ENCODE results near the gene INS. TPM values are rescaled to one million over a fixed set of nuclear protein-coding genes. Genes with fewer than 3 reads are reported as not detected.

Gene INS
- total RNA-seq, 2 experiments from 2014 or later: not detected

DNA sequence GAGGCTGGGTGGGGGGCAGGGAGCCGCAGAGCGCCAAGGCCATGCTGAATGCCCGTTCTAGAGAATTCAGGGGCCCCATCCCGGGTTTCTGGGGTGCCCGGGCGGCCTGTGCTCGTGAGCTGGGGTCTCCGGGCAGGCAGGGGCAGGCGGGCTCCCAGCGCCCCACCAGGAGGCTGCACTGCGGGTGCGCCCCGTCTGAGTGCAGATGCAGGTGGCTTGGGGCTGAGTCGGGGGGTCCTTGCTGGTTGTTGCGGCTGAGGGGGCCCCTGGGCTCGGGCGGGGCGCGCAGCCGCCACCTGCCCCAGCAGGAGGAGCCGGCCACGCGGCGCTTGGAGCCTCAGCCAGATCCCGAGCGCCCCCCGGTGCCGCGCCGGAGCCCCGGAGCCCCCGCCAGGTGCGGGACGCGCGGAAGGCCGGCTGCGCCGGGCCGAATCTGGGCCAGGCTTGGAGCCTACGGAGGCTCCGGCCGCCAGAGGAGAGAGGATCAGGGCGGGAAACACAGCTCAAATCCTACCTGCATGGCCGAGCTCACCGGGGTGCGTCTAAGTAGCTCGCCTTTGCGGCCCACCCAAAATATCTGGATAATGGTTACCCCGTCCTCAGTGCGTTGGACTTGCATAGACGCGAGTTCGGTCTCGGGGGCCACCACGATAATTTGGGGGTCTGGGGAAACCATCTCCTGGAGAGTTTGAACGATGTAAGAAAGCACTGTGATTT lies 21.2 kb downstream of the INS start:
- Mint-ChIP-seq H3K27me3 (peaks cover 55% of the 10 kb centered on the region), H3K27ac (no peak overlapping the region), H3K9me3 (ENCODE audit: low read depth) (no peaks in the 10 kb centered on the region), H3K4me1 (peaks cover 34% of the 10 kb centered on the region), H3K4me3 (no peak overlapping the region), H3K36me3 (ENCODE audit: low read depth) (no peaks in the 10 kb centered on the region)
- ChIA-PET POLR2A (no interaction called here), CTCF (interaction anchor here (1.3 to 1.7 kb wide), 3 partner anchors 9 to 102 kb away, joined by 3 to 6 read pairs (median 5); no protein-coding TSS in a partner anchor)
- intact Hi-C loops (cut with DNase I, micrococcal nuclease): loop anchor here in 1 of 2 experiments (5.0 kb wide), 1 partner anchor 567 kb away; the partner anchor contains the start of gene DUSP8
- ATAC-seq (no peak), DNase-seq (no peak)

DNA sequence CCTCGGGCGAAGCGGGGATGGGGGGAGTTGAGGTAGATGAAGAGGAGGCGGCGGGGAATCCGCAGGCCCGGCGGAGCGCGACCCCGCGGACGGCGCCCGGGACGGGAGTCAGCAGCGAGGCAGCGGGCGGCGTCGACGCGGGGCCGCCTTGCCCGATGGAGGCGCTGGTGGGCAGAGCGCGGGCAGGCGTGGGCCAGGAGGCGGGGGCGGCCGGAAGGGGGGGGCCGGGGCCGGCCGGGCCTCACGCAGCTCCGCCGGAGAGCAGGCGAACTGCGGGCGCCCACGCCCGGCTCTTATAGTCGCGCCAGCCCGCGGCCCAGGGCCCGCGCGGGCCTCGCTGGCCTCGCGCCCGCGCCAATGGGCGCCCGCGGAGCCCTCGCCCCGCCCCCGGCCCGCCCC lies 21.9 kb downstream of the INS start, which contains the start of gene IGF2:
IGF2 (minus strand) TSS at position 267 of the 399 bp plus-strand sequence. CDS start 3,866 bp downstream, outside the sequence.
- intact Hi-C loops (cut with DNase I, micrococcal nuclease): no loop called here
- POLR2A ChIA-PET: no interaction called here
- no peak for ATAC-seq
- Mint-ChIP-seq H3K4me1 (peaks cover 30% of the 10 kb centered on the region), H3K9me3 (ENCODE audit: low read depth) (no peaks in the 10 kb centered on the region), H3K27ac (no peak within 1 kb of the TSS), H3K4me3 (peak within 1 kb of the TSS; percentile 49), H3K27me3 (peaks cover 53% of the 10 kb centered on the region), H3K36me3 (ENCODE audit: low read depth) (no peaks in the 10 kb centered on the region)
- peak; percentile 37 for DNase-seq
- CTCF ChIA-PET: interaction anchor here (0.7 kb wide), 1 partner anchor 381 kb away, joined by 3 read pairs; no protein-coding TSS in a partner anchor

DNA sequence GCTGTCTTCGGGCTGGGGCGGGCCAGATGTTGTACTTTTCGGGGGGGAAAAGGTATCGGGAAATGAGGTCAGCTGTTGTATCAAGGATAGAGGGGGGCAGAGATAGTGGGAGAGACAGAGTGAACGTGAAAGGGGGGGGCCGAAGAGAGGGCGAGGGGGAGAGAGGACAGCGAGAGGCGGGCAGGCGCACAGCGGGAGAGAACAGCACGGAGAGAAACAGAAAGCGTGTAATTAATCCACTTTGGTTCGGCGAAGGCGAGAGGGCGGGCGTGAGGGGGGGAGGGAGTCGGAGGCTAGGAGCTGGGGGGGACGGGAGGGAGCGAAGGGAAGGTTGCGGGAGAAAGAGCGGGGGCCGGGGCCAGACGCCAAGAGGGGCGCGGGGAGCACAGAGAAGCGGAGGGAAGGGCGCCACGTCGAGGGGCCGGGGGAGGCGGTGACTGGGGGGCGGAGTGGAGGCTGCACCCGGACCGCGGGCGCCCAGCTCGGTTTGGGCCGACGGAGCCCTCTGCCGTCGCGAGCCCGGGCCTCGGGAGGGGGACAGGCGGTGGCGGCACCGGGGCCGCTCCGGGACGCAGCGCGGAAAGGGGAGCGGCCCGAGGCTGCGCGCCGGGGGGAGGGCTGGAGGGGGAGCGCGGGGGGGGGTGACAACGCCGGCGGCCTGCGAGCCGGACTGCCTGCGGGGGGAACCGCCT lies 22.4 kb downstream of the INS start:
- ChIA-PET POLR2A (no interaction called here), CTCF (interaction anchor here (0.5 to 0.7 kb wide), 2 partner anchors 380 to 1388 kb away, joined by 3 to 5 read pairs; no protein-coding TSS in a partner anchor)
- H3K4me1 Mint-ChIP-seq: peaks cover 28% of the 10 kb centered on the region
- intact Hi-C loops (cut with DNase I, micrococcal nuclease): no loop called here
- H3K36me3 Mint-ChIP-seq (ENCODE audit: low read depth): no peaks in the 10 kb centered on the region
- no peak overlapping the region for H3K27ac Mint-ChIP-seq
- H3K4me3 Mint-ChIP-seq: peak overlapping the region; percentile 49
- ATAC-seq: no peak
- peak; percentile 44 for DNase-seq
- no peaks in the 10 kb centered on the region for H3K9me3 Mint-ChIP-seq (ENCODE audit: low read depth)
- peaks cover 54% of the 10 kb centered on the region for H3K27me3 Mint-ChIP-seq

DNA sequence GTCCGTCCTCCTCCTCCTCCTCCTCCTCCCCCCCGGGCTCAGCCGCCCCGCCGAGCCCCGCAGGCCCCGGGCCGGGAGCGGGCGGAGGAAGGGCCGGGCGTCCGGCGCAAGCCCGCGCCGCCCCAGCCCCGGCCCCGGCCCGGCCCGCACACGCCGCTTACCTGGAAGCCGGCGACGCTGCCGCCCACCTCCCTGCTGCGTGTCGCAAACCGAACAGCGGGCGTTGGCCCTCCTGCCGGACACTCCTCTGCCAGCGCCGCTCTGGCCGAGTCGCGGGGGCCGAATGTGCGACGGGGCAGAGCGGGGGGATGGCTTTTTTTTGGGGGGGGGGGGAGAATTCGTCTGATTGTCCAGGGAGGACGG lies 23.0 kb downstream of the INS start:
- ChIA-PET POLR2A (no interaction called here), CTCF (interaction anchor here (0.5 kb wide), 1 partner anchor 1388 kb away, joined by 5 read pairs; no protein-coding TSS in a partner anchor)
- ATAC-seq (no peak), DNase-seq (no peak)
- H3K27me3 Mint-ChIP-seq: peaks cover 56% of the 10 kb centered on the region
- peaks cover 23% of the 10 kb centered on the region for H3K4me1 Mint-ChIP-seq
- H3K9me3 Mint-ChIP-seq (ENCODE audit: low read depth): no peaks in the 10 kb centered on the region
- H3K4me3 Mint-ChIP-seq: peak overlapping the region; percentile 49
- H3K36me3 Mint-ChIP-seq (ENCODE audit: low read depth): no peaks in the 10 kb centered on the region
- intact Hi-C loops (cut with DNase I, micrococcal nuclease): no loop called here
- H3K27ac Mint-ChIP-seq: no peak overlapping the region

DNA sequence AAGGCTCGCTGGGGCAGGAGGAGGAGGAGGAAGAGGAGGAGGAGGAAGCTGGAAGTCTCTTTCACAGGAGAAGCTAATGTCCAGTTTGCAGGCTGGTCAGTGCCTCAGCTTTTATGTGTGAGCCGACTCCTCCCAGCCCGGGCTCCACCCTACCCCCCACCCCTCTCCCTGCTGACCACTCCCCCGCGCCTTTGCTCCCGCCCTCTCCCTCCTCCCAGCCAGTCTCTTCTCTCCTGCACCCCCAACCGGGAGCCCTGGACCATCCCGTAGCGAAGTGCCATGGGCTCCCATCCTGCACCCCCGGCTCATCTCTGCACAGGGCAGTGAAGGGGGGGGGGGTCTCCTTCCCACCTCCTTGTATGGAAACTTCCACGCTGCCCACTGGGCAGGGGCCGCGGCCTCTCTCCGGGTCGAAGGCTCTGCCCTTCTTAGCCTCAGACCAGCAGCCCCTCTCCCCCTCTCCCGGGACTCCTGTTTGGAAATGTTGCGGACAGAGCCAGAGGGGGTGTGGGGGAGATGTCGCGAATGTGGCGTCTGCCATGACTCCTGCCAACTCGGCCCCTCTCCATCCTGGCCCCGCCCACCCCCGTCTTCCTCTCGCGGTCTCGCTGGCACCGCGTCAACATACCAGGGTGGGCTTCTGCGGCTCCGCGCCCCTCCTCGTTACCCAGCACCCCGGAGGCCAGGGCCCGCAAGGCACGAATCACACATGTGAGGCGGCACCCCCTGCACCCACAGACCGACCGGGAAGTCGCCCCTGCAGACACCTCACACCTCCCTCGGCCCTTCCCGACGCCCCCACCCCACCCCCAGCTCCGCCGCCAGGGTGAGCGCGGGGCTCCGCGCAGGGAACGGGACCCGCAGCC lies 23.6 kb downstream of the INS start:
- intact Hi-C loops (cut with DNase I, micrococcal nuclease): no loop called here
- no peak overlapping the region for H3K4me3 Mint-ChIP-seq
- CTCF ChIA-PET: interaction anchor here (0.5 to 2.6 kb wide), 2 partner anchors 13 to 1387 kb away, joined by 5 to 15 read pairs; no protein-coding TSS in a partner anchor
- POLR2A ChIA-PET: no interaction called here
- DNase-seq: no peak
- peaks cover 54% of the 10 kb centered on the region for H3K27me3 Mint-ChIP-seq
- H3K9me3 Mint-ChIP-seq (ENCODE audit: low read depth): no peaks in the 10 kb centered on the region
- H3K36me3 Mint-ChIP-seq (ENCODE audit: low read depth): no peaks in the 10 kb centered on the region
- no peak for ATAC-seq
- H3K4me1 Mint-ChIP-seq: peaks cover 17% of the 10 kb centered on the region
- H3K27ac Mint-ChIP-seq: no peak overlapping the region

DNA sequence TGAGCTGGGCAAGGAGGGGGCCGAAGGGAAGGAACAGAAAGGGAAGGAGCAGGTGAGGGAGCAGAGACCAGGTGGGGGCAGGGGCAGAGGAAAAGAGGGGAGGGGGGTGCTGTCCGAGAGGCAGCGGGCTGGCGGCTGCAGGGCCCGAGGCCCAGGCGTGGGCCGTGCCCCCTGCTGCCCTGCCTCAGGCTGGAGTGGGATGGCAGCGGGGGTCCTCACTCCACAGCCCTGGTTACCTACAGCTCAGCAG lies 24.1 kb downstream of the INS start:
- no peaks in the 10 kb centered on the region for H3K36me3 Mint-ChIP-seq (ENCODE audit: low read depth)

DNA sequence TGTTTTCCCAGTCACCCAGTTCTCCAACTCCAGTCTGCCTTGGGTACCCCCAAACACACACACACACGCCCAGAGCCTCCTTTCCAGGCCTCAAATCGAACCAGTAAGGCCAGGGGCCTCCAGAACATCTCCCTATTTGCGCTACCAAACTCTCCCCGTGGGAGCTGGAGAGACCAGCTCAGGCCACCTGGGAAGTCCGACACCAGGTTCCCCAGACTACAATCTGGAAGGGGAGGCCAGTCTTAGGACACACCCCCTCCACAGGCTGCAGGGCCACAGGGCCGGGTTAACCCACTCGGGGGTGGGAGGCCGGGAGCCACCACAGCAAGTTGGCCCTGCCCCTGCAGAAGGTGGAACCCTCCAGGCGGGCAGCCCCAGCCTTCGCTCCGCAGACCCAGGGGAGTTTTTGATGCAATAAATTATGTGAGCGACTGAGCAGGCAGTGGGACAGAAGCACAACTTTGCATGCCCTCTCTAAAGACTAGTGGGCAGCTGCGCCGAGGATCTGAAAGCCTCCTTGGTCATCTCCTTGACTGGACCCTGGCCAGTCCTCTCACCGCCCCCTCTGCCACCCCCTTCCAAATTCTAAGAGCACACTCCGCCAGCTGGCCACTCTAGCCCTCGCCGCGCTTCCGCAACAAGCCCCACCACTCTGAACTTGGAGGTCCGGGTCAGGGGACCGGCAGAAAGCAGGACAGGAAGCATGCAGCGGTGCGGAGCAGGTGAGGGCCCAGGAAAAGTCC lies 24.6 kb downstream of the INS start:
- ChIA-PET CTCF (interaction anchor here (0.8 to 2.6 kb wide), 2 partner anchors 15 to 47 kb away, joined by 3 to 15 read pairs; no protein-coding TSS in a partner anchor), POLR2A (no interaction called here)
- Mint-ChIP-seq H3K4me1 (peaks cover 9% of the 10 kb centered on the region), H3K9me3 (ENCODE audit: low read depth) (peaks cover 1% of the 10 kb centered on the region), H3K27ac (no peak overlapping the region), H3K36me3 (ENCODE audit: low read depth) (no peaks in the 10 kb centered on the region), H3K4me3 (no peak overlapping the region), H3K27me3 (peaks cover 52% of the 10 kb centered on the region)
- intact Hi-C loops (cut with DNase I, micrococcal nuclease): no loop called here
- no peak for ATAC-seq
- DNase-seq: peak; percentile 4

More for the DNA sequence above, 24.1 kb downstream of the INS start:
- ATAC-seq: no peak
- Mint-ChIP-seq H3K27ac (no peak overlapping the region), H3K27me3 (peaks cover 52% of the 10 kb centered on the region), H3K9me3 (ENCODE audit: low read depth) (no peaks in the 10 kb centered on the region), H3K4me3 (no peak overlapping the region), H3K4me1 (peaks cover 11% of the 10 kb centered on the region)
- POLR2A ChIA-PET: no interaction called here
- intact Hi-C loops (cut with DNase I, micrococcal nuclease): no loop called here
- no peak for DNase-seq
- CTCF ChIA-PET: interaction anchor here (2.6 kb wide), 1 partner anchor 14 kb away, joined by 15 read pairs; no protein-coding TSS in a partner anchor

DNA sequence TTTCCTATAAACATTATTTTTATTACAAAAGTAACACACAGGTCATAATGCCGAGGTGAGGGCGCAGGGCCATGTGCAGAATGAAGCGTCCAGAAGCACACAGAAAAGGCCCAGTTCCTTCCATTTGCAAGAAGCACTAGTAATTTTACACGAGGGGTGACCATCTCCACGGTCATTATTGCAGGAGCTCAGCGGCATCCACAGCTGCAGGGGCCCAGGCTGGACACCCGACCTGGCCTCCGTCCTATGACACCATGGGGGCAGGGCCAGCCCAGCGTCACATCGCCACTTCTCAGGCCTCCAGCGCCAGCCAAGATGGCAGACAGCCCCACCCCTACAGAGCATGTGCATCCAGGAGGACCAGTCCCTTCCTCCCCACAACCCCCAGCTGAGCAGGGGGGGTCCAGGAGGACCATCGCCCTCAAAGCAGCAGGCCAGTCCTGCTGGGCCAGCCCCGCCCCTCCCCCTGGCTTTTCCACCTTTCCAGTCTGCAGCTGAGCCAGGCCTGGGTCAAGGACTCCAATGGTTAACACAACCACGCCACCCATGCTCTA lies 25.3 kb downstream of the INS start:
- ATAC-seq (no peak), DNase-seq (peak; percentile 4)
- ChIA-PET CTCF (interaction anchor here (0.8 to 2.6 kb wide), 2 partner anchors 15 to 46 kb away, joined by 3 to 15 read pairs; no protein-coding TSS in a partner anchor), POLR2A (no interaction called here)
- peaks cover 7% of the 10 kb centered on the region for H3K4me1 Mint-ChIP-seq
- no peak overlapping the region for H3K27ac Mint-ChIP-seq
- no peaks in the 10 kb centered on the region for H3K36me3 Mint-ChIP-seq (ENCODE audit: low read depth)
- H3K4me3 Mint-ChIP-seq: no peak overlapping the region
- peaks cover 4% of the 10 kb centered on the region for H3K9me3 Mint-ChIP-seq (ENCODE audit: low read depth)
- H3K27me3 Mint-ChIP-seq: peaks cover 52% of the 10 kb centered on the region
- intact Hi-C loops (cut with DNase I, micrococcal nuclease): no loop called here

DNA sequence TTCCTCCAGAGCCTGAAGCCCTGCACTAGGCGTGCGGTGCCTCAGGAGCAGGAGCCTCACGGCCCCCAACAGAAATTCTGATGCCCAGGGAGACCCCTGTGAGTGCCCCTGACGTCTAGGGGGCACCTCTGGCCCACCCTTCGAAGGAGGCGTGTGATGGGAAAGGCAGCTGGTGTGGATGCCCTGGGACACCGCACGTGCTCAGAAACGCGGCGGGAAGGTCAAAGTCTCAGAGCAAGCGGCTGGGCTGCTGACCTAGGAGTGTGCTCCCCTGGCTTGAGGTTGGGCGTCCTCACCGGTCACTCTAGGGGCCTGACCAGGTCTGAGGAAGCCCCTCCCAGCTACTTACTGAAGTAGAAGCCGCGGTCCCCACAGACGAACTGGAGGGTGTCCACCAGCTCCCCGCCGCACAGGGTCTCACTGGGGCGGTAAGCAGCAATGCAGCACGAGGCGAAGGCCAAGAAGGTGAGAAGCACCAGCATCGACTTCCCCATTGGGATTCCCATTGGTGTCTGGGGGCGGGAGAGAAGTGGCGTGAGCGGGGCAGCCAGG lies 25.9 kb downstream of the INS start:
- ATAC-seq (no peak), DNase-seq (peak; percentile 2)
- CTCF ChIA-PET: interaction anchor here (0.7 to 2.6 kb wide), 2 partner anchors 16 to 495 kb away, joined by 3 to 15 read pairs; no protein-coding TSS in a partner anchor
- no peak overlapping the region for H3K4me3 Mint-ChIP-seq
- H3K27me3 Mint-ChIP-seq: peaks cover 51% of the 10 kb centered on the region
- H3K36me3 Mint-ChIP-seq (ENCODE audit: low read depth): no peaks in the 10 kb centered on the region
- no peak overlapping the region for H3K27ac Mint-ChIP-seq
- peaks cover 7% of the 10 kb centered on the region for H3K4me1 Mint-ChIP-seq
- H3K9me3 Mint-ChIP-seq (ENCODE audit: low read depth): peaks cover 4% of the 10 kb centered on the region
- POLR2A ChIA-PET: no interaction called here
- intact Hi-C loops (cut with DNase I, micrococcal nuclease): no loop called here

Data from activated CD4-positive, alpha-beta T cell treated with anti-CD3 and anti-CD28 coated beads for 36 hours (primary cell).